ENCODE data around the gene MAPK8IP1.

MAPK8IP1 gene

DNA sequence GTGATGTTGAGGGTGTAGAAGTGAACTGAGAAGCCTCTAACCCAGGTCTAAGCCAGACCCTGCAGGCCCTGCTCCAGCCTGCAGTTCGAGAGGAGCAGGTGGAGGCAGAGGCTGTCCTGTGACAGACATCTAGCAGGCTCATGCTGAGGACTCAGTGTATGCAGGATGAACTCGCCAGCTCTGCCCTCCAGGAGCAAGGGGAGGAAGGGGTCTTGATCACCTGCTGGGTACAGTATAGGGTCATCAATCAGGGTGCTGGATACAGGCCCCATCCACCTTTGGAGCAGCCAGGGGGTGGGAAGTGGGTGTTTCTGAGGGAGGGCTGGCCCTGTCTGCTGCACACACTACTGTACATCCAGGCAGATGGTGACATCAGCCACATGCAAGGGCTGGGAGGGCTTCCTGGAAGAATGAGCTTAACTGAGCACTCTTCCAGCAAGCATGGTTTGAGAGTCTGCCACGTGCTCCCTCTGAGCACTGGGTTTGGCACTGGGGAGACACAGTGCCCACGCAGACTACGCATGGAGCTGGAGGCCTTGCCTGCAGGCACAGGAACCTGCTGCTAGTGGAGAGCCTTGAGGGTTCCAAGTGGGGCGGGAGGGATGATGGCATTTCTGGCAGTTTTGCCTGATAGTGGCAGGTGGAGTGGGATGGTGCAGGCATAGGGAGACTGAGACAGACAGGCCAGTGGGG is 9.2 kb downstream of the MAPK8IP1 start:
- TF ChIP-seq, protein P1, sequence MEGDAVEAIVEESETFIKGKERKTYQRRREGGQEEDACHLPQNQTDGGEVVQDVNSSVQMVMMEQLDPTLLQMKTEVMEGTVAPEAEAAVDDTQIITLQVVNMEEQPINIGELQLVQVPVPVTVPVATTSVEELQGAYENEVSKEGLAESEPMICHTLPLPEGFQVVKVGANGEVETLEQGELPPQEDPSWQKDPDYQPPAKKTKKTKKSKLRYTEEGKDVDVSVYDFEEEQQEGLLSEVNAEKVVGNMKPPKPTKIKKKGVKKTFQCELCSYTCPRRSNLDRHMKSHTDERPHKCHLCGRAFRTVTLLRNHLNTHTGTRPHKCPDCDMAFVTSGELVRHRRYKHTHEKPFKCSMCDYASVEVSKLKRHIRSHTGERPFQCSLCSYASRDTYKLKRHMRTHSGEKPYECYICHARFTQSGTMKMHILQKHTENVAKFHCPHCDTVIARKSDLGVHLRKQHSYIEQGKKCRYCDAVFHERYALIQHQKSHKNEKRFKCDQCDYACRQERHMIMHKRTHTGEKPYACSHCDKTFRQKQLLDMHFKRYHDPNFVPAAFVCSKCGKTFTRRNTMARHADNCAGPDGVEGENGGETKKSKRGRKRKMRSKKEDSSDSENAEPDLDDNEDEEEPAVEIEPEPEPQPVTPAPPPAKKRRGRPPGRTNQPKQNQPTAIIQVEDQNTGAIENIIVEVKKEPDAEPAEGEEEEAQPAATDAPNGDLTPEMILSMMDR (IDR thresholded peaks at IDR 0.05; ENCODE audit: control extremely low read depth, extremely low read depth, low read depth, missing control alignments) = no peak
- no peak for DNase-seq (ENCODE audit: extremely low spot score)
- POLR2A ChIA-PET = no interaction called here
- CTCF ChIA-PET = interaction anchor here (0.9 kb wide), 1 partner anchor 21 kb away, joined by 3 read pairs; no protein-coding TSS in a partner anchor

DNA sequence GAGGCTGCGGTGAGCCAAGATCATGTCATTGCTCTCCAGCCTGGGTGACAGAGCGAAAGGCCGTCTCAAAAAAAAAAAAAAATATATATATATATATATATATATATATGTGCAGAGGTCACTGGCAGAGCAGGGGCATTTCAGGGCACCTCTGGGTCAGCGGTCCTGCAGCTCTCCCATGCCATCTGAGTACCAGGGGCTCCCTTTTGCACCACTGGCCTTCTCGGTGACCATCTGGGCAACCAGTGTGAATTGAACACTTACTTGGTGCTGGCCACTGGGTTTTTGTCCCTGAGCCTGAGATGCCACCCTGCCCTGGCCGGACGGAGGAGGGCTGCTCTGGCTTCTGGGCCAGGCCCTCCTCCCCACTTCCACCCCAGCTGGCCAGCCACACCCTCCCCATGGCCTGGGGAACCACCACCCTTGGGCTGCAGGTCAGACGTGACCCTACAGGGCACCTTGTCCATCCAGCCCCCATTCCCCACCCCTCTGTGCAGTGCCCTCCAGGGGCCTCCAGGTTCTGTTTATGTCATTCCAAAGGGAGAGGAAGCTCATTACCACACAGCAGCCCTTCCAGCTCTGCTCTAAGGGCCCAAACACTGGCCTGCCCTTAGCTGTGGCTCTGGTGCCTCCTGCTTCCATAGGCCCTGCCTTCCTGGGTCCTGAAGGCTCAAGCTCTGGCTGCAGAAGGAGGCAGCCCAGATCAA is 10.3 kb downstream of the MAPK8IP1 start:
- TF ChIP-seq, protein P1 (IDR thresholded peaks at IDR 0.05; ENCODE audit: control extremely low read depth, extremely low read depth, low read depth, missing control alignments) = no peak
- ChIA-PET POLR2A (interaction anchor here (0.5 kb wide), 1 partner anchor 10 kb away, joined by 3 read pairs; no protein-coding TSS in a partner anchor), CTCF (interaction anchor here (0.9 kb wide), 1 partner anchor 22 kb away, joined by 3 read pairs; no protein-coding TSS in a partner anchor)
- no peak for DNase-seq (ENCODE audit: extremely low spot score)

DNA sequence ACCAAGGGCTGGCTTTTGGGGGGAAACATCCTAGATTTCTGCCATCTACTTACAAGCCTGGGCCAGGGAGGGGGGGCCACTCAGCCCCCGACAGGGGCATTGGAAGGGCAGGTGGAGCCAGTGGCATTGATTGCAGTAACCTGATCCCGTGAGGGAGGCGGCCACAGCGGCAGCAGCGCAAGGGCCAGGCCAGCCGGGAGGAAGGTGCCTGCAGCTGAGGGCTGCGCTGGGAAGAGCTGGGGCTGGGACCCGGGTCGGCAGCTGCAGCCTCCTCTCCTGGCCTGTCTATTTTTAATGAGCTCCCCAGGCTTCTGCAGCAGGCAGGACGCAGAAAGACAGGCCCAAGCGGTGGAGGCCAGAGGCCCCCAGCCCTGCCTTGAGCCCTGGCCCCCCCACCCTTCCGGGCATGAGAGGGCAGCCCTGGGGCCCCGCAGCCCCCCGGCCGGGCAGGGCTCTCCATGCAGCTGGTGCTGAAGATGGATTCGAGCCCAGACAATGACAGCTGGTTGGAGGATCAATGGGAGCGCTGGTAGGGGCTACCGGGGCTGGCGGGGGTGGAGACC is 11.1 kb downstream of the MAPK8IP1 start:
- no peak for DNase-seq (ENCODE audit: extremely low spot score)
- POLR2A ChIA-PET = interaction anchor here (0.5 kb wide), 1 partner anchor 10 kb away, joined by 3 read pairs; no protein-coding TSS in a partner anchor
- CTCF ChIA-PET = interaction anchor here (1.0 to 1.7 kb wide), 3 partner anchors 9 to 116 kb away, joined by 3 to 4 read pairs (median 3); no protein-coding TSS in a partner anchor
- TF ChIP-seq, protein P1 (IDR thresholded peaks at IDR 0.05; ENCODE audit: control extremely low read depth, extremely low read depth, low read depth, missing control alignments) = no peak

DNA sequence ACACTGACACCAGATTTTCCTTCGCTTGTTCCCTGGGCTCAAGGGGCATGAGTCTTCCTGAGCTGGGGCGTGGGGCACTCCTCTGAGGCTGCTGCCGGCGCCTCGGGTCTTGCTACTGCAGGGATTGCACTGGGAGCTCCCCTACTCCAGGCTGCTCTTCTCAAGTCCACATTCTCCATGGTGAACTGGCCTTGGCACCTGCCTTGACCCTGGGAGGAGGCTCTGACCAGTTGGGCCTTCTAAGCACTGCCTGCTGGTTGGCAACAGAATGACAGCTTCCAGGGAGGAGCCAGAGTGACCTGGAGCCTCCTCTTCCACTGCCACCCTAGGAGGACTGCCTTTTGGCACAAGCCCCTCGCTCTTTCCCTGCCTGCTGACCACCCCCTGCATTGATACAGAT is 12.1 kb downstream of the MAPK8IP1 start:
- CTCF ChIA-PET = interaction anchor here (0.7 to 1.7 kb wide), 6 partner anchors 8 to 1323 kb away, joined by 3 to 4 read pairs (median 3); no protein-coding TSS in a partner anchor

DNA sequence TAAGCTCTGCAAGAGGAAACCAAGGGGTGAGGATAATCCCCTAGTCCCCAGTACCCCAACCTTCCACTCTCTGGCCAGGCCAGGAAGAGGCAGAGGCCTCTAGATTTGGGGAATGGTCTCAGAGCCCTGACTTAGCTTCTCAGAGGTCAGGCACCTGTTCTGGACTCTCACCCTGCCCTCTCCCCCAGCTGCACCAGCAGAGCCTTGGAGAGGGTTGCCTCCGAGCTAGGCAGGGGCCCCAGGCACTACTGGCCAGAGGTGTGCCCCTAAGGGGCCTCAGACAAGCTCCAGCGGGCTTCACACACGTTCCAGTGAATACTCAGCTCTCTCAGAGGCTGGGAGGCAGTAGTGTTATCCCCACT is 13.6 kb downstream of the MAPK8IP1 start:
- TF ChIP-seq, protein P1 (IDR thresholded peaks at IDR 0.05; ENCODE audit: control extremely low read depth, extremely low read depth, low read depth, missing control alignments) = no peak
- ChIA-PET POLR2A (interaction anchor here (1.0 kb wide), 1 partner anchor 15 kb away, joined by 3 read pairs; no protein-coding TSS in a partner anchor), CTCF (interaction anchor here (1.1 kb wide), 1 partner anchor 40 kb away, joined by 3 read pairs; no protein-coding TSS in a partner anchor)
- DNase-seq (ENCODE audit: extremely low spot score) = no peak

More for the DNA sequence above, 12.1 kb downstream of the MAPK8IP1 start:
- POLR2A ChIA-PET = no interaction called here
- TF ChIP-seq, protein P1 (IDR thresholded peaks at IDR 0.05; ENCODE audit: control extremely low read depth, extremely low read depth, low read depth, missing control alignments) = no peak
- no peak for DNase-seq (ENCODE audit: extremely low spot score)

All from GM10248 (cell line).